ENCODE data around the gene CSPG4.

The CSPG4 gene

DNA sequence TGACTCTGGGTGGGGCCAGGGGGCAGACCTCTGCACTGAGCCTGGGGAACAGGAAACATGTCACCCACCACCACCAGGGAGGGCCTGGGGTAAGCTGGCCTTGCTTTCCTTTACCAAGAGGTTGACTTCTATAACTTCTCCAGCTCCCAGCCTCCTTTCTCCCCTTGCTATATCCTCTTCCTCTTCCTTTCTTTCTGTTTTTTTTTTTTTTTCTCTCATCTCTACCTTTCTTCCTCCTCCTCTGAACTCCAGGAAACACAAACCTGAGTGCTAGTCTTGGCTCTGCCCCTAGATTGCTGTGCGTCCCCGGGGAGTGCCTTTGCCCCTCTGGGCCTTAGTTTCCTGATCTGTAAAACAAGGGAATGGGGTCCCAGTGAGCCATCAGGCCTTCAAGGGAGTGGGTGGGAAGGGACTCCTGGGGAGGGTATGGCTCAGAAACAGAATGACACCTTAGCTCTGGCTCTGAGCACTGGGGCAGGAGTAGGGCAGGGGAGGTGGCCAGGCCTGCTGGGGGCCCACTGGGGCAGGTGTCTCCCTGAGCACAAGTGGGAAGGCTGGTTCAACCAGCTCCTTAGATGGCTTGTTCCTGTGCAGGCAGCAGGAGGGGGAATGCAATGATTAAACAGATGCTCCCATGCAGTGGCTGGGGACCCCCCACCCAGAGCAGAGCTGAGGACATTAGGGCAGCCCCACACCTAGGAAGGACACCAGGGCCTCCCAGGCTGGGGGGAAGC lies 60.7 kb downstream of the CSPG4 start:
- Histone ChIP-seq H3K9me3 (ENCODE audit: low read length) (no peaks in the 10 kb centered on the region), H3K4me1 (ENCODE audit: insufficient read depth, low read length, severe bottlenecking) (peaks cover 12% of the 10 kb centered on the region), H3K9ac (ENCODE audit: low read length) (no peak overlapping the region), H3K36me3 (ENCODE audit: insufficient read depth, low read length) (no peaks in the 10 kb centered on the region), H3K4me3 (ENCODE audit: low read depth, low read length, poor library complexity, severe bottlenecking) (no peak overlapping the region), H2AFZ (ENCODE audit: low read length) (no peak overlapping the region), H3K27ac (ENCODE audit: low read depth, low read length, poor library complexity, severe bottlenecking) (no peak overlapping the region), H3K4me2 (ENCODE audit: low read length) (no peak overlapping the region), H3K9me2 (ENCODE audit: low read depth, low read length) (no peaks in the 10 kb centered on the region), H3K79me2 (ENCODE audit: insufficient read depth, low read length) (no peaks in the 10 kb centered on the region), H3K27me3 (ENCODE audit: insufficient read depth, low read length) (no peaks in the 10 kb centered on the region), H3F3A (ENCODE audit: insufficient read depth, low read length) (no peaks in the 10 kb centered on the region), H4K20me1 (ENCODE audit: insufficient read depth, low read length) (no peaks in the 10 kb centered on the region)
- TF ChIP-seq EZH2 (IDR thresholded peaks at IDR 0.05; ENCODE audit: borderline replicate concordance, low read length), result no peak
- TF ChIP-seq, protein P1, sequence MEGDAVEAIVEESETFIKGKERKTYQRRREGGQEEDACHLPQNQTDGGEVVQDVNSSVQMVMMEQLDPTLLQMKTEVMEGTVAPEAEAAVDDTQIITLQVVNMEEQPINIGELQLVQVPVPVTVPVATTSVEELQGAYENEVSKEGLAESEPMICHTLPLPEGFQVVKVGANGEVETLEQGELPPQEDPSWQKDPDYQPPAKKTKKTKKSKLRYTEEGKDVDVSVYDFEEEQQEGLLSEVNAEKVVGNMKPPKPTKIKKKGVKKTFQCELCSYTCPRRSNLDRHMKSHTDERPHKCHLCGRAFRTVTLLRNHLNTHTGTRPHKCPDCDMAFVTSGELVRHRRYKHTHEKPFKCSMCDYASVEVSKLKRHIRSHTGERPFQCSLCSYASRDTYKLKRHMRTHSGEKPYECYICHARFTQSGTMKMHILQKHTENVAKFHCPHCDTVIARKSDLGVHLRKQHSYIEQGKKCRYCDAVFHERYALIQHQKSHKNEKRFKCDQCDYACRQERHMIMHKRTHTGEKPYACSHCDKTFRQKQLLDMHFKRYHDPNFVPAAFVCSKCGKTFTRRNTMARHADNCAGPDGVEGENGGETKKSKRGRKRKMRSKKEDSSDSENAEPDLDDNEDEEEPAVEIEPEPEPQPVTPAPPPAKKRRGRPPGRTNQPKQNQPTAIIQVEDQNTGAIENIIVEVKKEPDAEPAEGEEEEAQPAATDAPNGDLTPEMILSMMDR (IDR thresholded peaks at IDR 0.05; ENCODE audit: low read length), result no peak

DNA sequence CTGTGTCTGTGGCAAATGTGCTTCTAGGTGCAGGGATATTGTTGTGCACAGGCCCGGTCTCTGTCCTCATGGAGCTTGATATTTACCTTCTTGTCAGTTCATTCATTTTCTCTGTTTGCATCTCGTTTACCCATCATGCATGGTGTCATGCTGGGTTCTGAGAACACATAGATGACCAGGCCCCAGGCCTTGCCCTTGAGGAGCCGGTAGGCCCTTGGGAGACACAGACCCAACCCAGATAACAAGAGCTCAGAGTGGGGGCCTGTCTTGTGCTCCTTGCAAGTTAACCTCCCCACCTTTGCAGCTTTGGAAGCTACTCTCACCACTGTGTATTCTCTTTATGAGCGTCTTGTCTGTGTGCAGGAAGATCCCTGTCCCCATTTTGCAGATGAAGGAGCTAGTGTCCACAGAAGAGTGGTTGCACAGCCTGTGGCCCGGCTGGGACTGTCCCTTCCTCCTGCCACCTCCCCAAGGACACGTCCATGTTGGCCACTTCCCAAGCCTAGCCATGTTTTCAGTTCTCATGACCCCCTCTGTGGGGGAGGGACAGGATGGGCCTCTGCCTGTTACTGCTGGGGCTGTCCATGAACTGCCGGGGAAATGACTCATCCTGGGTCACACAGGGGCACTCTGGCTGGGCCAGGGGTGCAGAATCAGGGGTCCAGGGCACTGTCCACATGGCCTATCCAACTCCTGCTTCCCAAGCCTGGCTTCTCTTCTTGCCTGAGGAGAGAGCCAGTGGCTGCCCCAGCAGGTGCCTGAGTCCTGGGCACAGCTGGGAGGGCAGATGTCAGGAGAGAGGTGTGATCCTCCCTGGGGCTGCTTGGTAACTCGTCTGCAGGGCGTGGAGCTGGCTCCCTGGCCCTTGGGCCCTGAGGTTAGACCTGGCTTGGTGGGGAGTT lies 61.5 kb downstream of the CSPG4 start:
- H3K4me3 ChIP-seq (ENCODE audit: low read depth, low read length, poor library complexity, severe bottlenecking), result no peak overlapping the region
- H3K9ac ChIP-seq (ENCODE audit: low read length), result no peak overlapping the region

DNA sequence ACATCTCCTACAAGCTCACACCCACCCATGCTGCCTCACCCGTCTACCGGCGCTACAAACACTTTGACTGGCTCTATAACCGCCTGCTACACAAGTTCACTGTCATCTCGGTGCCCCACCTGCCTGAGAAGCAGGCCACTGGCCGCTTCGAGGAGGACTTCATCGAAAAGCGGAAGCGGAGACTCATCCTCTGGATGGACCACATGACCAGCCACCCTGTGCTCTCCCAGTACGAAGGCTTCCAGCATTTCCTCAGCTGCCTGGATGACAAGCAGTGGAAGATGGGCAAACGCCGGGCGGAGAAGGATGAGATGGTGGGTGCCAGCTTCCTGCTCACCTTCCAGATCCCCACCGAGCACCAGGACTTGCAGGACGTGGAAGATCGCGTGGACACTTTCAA lies 62.8 kb downstream of the CSPG4 start:
- no peaks in the 10 kb centered on the region for H3K9me2 ChIP-seq (ENCODE audit: low read depth, low read length)
- H3K4me3 ChIP-seq (ENCODE audit: low read depth, low read length, poor library complexity, severe bottlenecking), result no peak overlapping the region
- H3K4me1 ChIP-seq (ENCODE audit: insufficient read depth, low read length, severe bottlenecking), result peaks cover 14% of the 10 kb centered on the region
- H3K9ac ChIP-seq (ENCODE audit: low read length), result no peak overlapping the region
- H4K20me1 ChIP-seq (ENCODE audit: insufficient read depth, low read length), result no peaks in the 10 kb centered on the region
- no peaks in the 10 kb centered on the region for H3K36me3 ChIP-seq (ENCODE audit: insufficient read depth, low read length)
- no peaks in the 10 kb centered on the region for H3K9me3 ChIP-seq (ENCODE audit: low read length)
- H3K27ac ChIP-seq (ENCODE audit: low read depth, low read length, poor library complexity, severe bottlenecking), result no peak overlapping the region
- H2AFZ ChIP-seq (ENCODE audit: low read length), result no peak overlapping the region
- no peaks in the 10 kb centered on the region for H3K27me3 ChIP-seq (ENCODE audit: insufficient read depth, low read length)
- H3K79me2 ChIP-seq (ENCODE audit: insufficient read depth, low read length), result no peaks in the 10 kb centered on the region
- H3K4me2 ChIP-seq (ENCODE audit: low read length), result no peak overlapping the region
- H3F3A ChIP-seq (ENCODE audit: insufficient read depth, low read length), result no peaks in the 10 kb centered on the region
- TF ChIP-seq, protein P1 (IDR thresholded peaks at IDR 0.05; ENCODE audit: low read length), result no peak
- TF ChIP-seq EZH2 (IDR thresholded peaks at IDR 0.05; ENCODE audit: borderline replicate concordance, low read length), result no peak

More for the DNA sequence above, 61.5 kb downstream of the CSPG4 start:
- Histone ChIP-seq H3K36me3 (ENCODE audit: insufficient read depth, low read length) (no peaks in the 10 kb centered on the region), H3K27ac (ENCODE audit: low read depth, low read length, poor library complexity, severe bottlenecking) (no peak overlapping the region), H3K9me3 (ENCODE audit: low read length) (no peaks in the 10 kb centered on the region), H3K4me1 (ENCODE audit: insufficient read depth, low read length, severe bottlenecking) (peaks cover 14% of the 10 kb centered on the region), H3K4me2 (ENCODE audit: low read length) (no peak overlapping the region), H3K79me2 (ENCODE audit: insufficient read depth, low read length) (no peaks in the 10 kb centered on the region), H4K20me1 (ENCODE audit: insufficient read depth, low read length) (no peaks in the 10 kb centered on the region), H3F3A (ENCODE audit: insufficient read depth, low read length) (no peaks in the 10 kb centered on the region), H3K9me2 (ENCODE audit: low read depth, low read length) (no peaks in the 10 kb centered on the region), H2AFZ (ENCODE audit: low read length) (no peak overlapping the region), H3K27me3 (ENCODE audit: insufficient read depth, low read length) (no peaks in the 10 kb centered on the region)
- TF ChIP-seq EZH2 (IDR thresholded peaks at IDR 0.05; ENCODE audit: borderline replicate concordance, low read length), result no peak
- TF ChIP-seq, protein P1 (IDR thresholded peaks at IDR 0.05; ENCODE audit: low read length), result no peak

All from OCI-LY1 (cell line).